CD14-positive monocyte (primary cell): ENCODE results near the gene COQ4. TPM values are rescaled to one million over a fixed set of nuclear protein-coding genes. Genes with fewer than 3 reads are reported as not detected.

Experiments used
- DNase-seq, 3 donors: peaks; one replicate each; pipeline ENCODE4 v3.0.0-alpha.2; 2011 to 2022
- H2AFZ ChIP-seq: 2 replicates; pipeline ENCODE4 v1.6.0; 2012; ENCODE audit warnings: mild to moderate bottlenecking, low read depth, low read length, inconsistent platforms; ENCODE audit not compliant: insufficient read depth, poor library complexity, severe bottlenecking
- H3K27ac ChIP-seq, 2 donors: 1 replicate in 1 of 2; 2 replicates in 1 of 2; pipeline ENCODE4 v1.5.1; 2012 to 2013; ENCODE audit warnings: low read length in 2 of 2, control low read depth in 1 of 2, inconsistent platforms in 1 of 2, low read depth in 1 of 2, mild to moderate bottlenecking in 1 of 2
- H3K27me3 ChIP-seq, 2 donors: one replicate each; pipeline versions ENCODE4 v1.6.0 to v1.6.1; 2011 to 2013; ENCODE audit warnings: low read length in 2 of 2; ENCODE audit not compliant: control insufficient read depth in 2 of 2, insufficient read depth in 2 of 2
- H3K36me3 ChIP-seq, 2 donors: replicated peaks in 1 of 2; 1 replicate in 1 of 2; 2 replicates in 1 of 2; pipeline versions ENCODE4 v1.5.1 to v1.6.1; 2012 to 2013; ENCODE audit warnings: low read length in 2 of 2, control low read depth in 1 of 2, inconsistent platforms in 1 of 2, mild to moderate bottlenecking in 1 of 2; ENCODE audit not compliant: insufficient read depth in 2 of 2, control insufficient read depth in 1 of 2
- H3K4me1 ChIP-seq, 2 donors: 1 replicate in 1 of 2; 2 replicates in 1 of 2; pipeline versions ENCODE4 v1.5.1 to v1.6.1; 2012 to 2013; ENCODE audit warnings: low read length in 2 of 2, control low read depth in 1 of 2, inconsistent platforms in 1 of 2, mild to moderate bottlenecking in 1 of 2, moderate library complexity in 1 of 2; ENCODE audit not compliant: insufficient read depth in 2 of 2, control insufficient read depth in 1 of 2
- H3K4me2 ChIP-seq: replicated peaks from 2 replicates; pipeline ENCODE3; 2012; ENCODE audit warnings: low read length, moderate library complexity, mild to moderate bottlenecking; ENCODE audit not compliant: poor library complexity, severe bottlenecking; ENCODE audit errors: extremely low read depth
- H3K4me3 ChIP-seq, 3 experiments: fragments of 200-600 bp in 1 of 3; sonication (generic) in 1 of 3; replicated peaks in 1 of 3; 1 replicate in 2 of 3; 2 replicates in 1 of 3; pipeline ENCODE4 v1.5.1; 2011 to 2013; ENCODE audit warnings: low read length in 3 of 3, mild to moderate bottlenecking in 3 of 3, control low read depth in 2 of 3, low read depth in 2 of 3, inconsistent platforms in 1 of 3, moderate library complexity in 1 of 3
- H3K79me2 ChIP-seq: 2 replicates; pipeline ENCODE4 v1.6.0; 2012; ENCODE audit warnings: mild to moderate bottlenecking, control low read depth, inconsistent platforms, low read length, moderate library complexity; ENCODE audit not compliant: insufficient read depth
- H3K9ac ChIP-seq: 2 replicates; pipeline ENCODE4 v1.6.0; 2017; ENCODE audit warnings: low read length, mild to moderate bottlenecking; ENCODE audit not compliant: insufficient read depth, poor library complexity, severe bottlenecking
- H3K9me3 ChIP-seq, 2 donors: replicated peaks in 1 of 2; 1 replicate in 1 of 2; 2 replicates in 1 of 2; pipeline versions ENCODE4 v1.5.1 to v1.6.1; 2012 to 2013; ENCODE audit warnings: low read length in 2 of 2, control low read depth in 1 of 2; ENCODE audit not compliant: control insufficient read depth in 1 of 2, insufficient read depth in 1 of 2
- H4K20me1 ChIP-seq: 2 replicates; pipeline ENCODE4 v1.6.0; 2012; ENCODE audit warnings: mild to moderate bottlenecking, low read length, control low read depth, moderate library complexity; ENCODE audit not compliant: insufficient read depth
- H3K27ac Mint-ChIP-seq, 7 donors: one replicate each; pipeline ENCODE4 v1.8.0; 2020; ENCODE audit warnings: mild to moderate bottlenecking in 7 of 7, mixed read lengths in 7 of 7, moderate library complexity in 6 of 7, inconsistent platforms in 2 of 7
- H3K27me3 Mint-ChIP-seq, 3 donors: one replicate each; pipeline ENCODE4 v1.8.0; 2021 to 2022; ENCODE audit warnings: low read depth in 3 of 3, mild to moderate bottlenecking in 3 of 3, mixed read lengths in 3 of 3, moderate library complexity in 3 of 3, inconsistent platforms in 1 of 3
- H3K36me3 Mint-ChIP-seq, 2 donors: one replicate each; pipeline ENCODE4 v1.8.0; 2020; ENCODE audit warnings: mixed read lengths in 2 of 2, inconsistent platforms in 1 of 2, mild to moderate bottlenecking in 1 of 2
- H3K4me1 Mint-ChIP-seq: one replicate; pipeline ENCODE4 v1.8.0; 2020; ENCODE audit warnings: mild to moderate bottlenecking, mixed read lengths
- H3K4me3 Mint-ChIP-seq, 2 donors: one replicate each; pipeline ENCODE4 v1.8.0; 2020; ENCODE audit warnings: mild to moderate bottlenecking in 2 of 2, mixed read lengths in 2 of 2, moderate library complexity in 1 of 2
- H3K9me3 Mint-ChIP-seq, 7 donors: one replicate each; pipeline ENCODE4 v1.8.0; 2020 to 2022; ENCODE audit warnings: mixed read lengths in 7 of 7, mild to moderate bottlenecking in 6 of 7, moderate library complexity in 6 of 7, inconsistent platforms in 2 of 7
- WGBS: methylation state at CpG from one replicate; pipeline ENCODE4 v1.1.5; 2013; ENCODE audit warnings: missing lambda C conversion rate; ENCODE audit not compliant: insufficient coverage; 5-methylcytosine and 5-hydroxymethylcytosine counted together
- intact Hi-C, 2 donors: fragments of 100-400 bp; cut with micrococcal nuclease; formaldehyde crosslinking; loops; one replicate each; pipeline versions ENCODE4 v1.15.0 to v1.15.1; 2023
- polyA plus RNA-seq, 3 donors: library from polyadenylated mRNA; depleted of rRNA in 1 of 3; unstranded in 2 of 3; stranded (reverse) in 1 of 3; fragments of 300-500 nt in 2 of 3; fragments of >200 nt in 1 of 3; fragmentation: Illumina TruSeq in 2 of 3; gene quantifications; 1 replicate in 2 of 3; 2 replicates in 1 of 3; pipeline ENCODE4 v1.2.3, GENCODE V29; 2012 to 2021
- TF ChIP-seq, protein P1 (sequence below): fragments of 200-600 bp; IDR thresholded peaks from one replicate; pipeline ENCODE4 v1.8.0; 2022; ENCODE audit warnings: antibody characterized with exemption, mild to moderate bottlenecking

COQ4 gene
- polyA plus RNA-seq, 3 donors: 19.9 to 32.6 (median 20.4) TPM

DNA sequence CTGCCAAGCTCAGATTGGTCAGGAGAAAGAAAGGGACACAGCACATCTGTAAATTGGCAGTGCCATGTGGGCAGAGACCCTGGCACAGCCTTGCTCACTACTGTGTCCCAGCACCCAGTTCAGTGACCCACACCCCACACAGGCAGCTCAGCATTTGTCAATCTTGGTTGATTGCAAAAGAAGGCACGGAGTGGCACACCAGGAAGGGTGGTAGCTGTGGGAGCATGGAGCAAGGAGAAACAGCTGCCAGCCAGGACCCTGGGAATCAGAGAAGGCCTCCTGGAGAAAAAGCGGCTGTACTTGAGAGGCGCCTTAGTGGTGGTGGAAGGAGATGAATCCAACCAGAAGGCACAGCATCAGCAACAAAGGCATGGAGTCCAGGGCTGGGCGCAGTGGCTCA is 21.2 kb downstream of the COQ4 start:
- H3K4me2 ChIP-seq: no peak overlapping the region
- H3K4me3 ChIP-seq: no peak overlapping the region
- WGBS: 90% methylated on average over 4 of the region's 4 CpGs
- no peaks in the 10 kb centered on the region for H3K9me3 ChIP-seq
- Mint-ChIP-seq H3K27ac (no peak overlapping the region), H3K36me3 (peaks cover 42 to 61% of the 10 kb centered on the region in 2 donors), H3K4me1 (peaks cover 13% of the 10 kb centered on the region), H3K9me3 (no peaks in the 10 kb centered on the region), H3K4me3 (no peak overlapping the region), H3K27me3 (peaks cover 0 to 3% (median 0%) of the 10 kb centered on the region in 3 donors)
- no peak for DNase-seq
- H3K27me3 ChIP-seq: no peaks in the 10 kb centered on the region
- H3K79me2 ChIP-seq: no peaks in the 10 kb centered on the region
- H3K27ac ChIP-seq: no peak overlapping the region
- H2AFZ ChIP-seq: no peak overlapping the region
- H3K36me3 ChIP-seq: peaks cover 23 to 60% of the 10 kb centered on the region in 2 donors
- H3K9ac ChIP-seq: no peak overlapping the region
- peaks cover 12 to 15% of the 10 kb centered on the region in 2 donors for H3K4me1 ChIP-seq
- H4K20me1 ChIP-seq: no peaks in the 10 kb centered on the region
- TF ChIP-seq, protein P1, sequence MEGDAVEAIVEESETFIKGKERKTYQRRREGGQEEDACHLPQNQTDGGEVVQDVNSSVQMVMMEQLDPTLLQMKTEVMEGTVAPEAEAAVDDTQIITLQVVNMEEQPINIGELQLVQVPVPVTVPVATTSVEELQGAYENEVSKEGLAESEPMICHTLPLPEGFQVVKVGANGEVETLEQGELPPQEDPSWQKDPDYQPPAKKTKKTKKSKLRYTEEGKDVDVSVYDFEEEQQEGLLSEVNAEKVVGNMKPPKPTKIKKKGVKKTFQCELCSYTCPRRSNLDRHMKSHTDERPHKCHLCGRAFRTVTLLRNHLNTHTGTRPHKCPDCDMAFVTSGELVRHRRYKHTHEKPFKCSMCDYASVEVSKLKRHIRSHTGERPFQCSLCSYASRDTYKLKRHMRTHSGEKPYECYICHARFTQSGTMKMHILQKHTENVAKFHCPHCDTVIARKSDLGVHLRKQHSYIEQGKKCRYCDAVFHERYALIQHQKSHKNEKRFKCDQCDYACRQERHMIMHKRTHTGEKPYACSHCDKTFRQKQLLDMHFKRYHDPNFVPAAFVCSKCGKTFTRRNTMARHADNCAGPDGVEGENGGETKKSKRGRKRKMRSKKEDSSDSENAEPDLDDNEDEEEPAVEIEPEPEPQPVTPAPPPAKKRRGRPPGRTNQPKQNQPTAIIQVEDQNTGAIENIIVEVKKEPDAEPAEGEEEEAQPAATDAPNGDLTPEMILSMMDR: no peak
- intact Hi-C loops: no loop called here

DNA sequence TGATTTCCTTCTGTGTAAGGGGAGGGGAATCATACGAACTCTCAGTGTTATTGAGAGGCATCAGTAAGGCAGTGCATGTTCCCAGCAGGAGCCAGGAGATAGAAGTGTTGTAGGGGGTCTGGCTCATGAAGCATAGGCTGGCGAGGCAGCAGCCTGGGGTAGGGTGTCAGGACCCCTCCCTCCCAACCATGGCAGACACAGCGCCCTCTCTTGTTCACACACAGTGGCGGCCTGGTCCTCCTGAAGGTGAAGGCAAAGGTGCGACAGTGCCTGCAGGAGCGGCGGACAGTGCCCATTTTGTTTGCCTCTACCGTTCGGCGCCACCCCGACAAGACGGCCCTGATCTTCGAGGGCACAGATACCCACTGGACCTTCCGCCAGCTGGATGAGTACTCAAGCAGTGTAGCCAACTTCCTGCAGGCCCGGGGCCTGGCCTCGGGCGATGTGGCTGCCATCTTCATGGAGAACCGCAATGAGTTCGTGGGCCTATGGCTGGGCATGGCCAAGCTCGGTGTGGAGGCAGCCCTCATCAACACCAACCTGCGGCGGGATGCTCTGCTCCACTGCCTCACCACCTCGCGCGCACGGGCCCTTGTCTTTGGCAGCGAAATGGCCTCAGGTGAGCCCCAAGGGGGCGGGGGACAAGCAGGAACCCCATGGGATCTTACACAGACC is 22.4 kb downstream of the COQ4 start:
- no peaks in the 10 kb centered on the region for H3K27me3 ChIP-seq
- H3K27ac ChIP-seq: no peak overlapping the region
- H3K9ac ChIP-seq: no peak overlapping the region
- peaks cover 34 to 71% of the 10 kb centered on the region in 2 donors for H3K36me3 ChIP-seq
- no peaks in the 10 kb centered on the region for H3K9me3 ChIP-seq
- intact Hi-C loops: no loop called here
- Mint-ChIP-seq H3K27me3 (peaks cover 0 to 3% (median 0%) of the 10 kb centered on the region in 3 donors), H3K9me3 (no peaks in the 10 kb centered on the region), H3K4me1 (peaks cover 6% of the 10 kb centered on the region), H3K36me3 (peaks cover 54 to 73% of the 10 kb centered on the region in 2 donors), H3K4me3 (no peak overlapping the region), H3K27ac (peak overlapping the region in 1 of 7 donors; percentile 52)
- 97% methylated on average over 25 of the region's 28 CpGs for WGBS
- no peak overlapping the region for H2AFZ ChIP-seq
- no peaks in the 10 kb centered on the region for H3K79me2 ChIP-seq
- TF ChIP-seq, protein P1: no peak
- DNase-seq: no peak
- H4K20me1 ChIP-seq: no peaks in the 10 kb centered on the region
- H3K4me2 ChIP-seq: no peak overlapping the region
- no peak overlapping the region for H3K4me3 ChIP-seq
- peaks cover 8 to 10% of the 10 kb centered on the region in 2 donors for H3K4me1 ChIP-seq
